Dendritic cell treated with granulocyte-macrophage colony-stimulating factor and Interleukin-4, amounts not matched to agents 40 ng/mL and 50 ng/mL, for 4 days (primary cell): Measurements from ENCODE around the gene CCDC28A.

Experiments used
- H3K27ac Mint-ChIP-seq: one replicate; pipeline ENCODE4 v1.8.0; 2022; ENCODE audit warnings: mild to moderate bottlenecking, mixed read lengths
- H3K27me3 Mint-ChIP-seq: one replicate; pipeline ENCODE4 v1.8.0; 2022; ENCODE audit warnings: mild to moderate bottlenecking, mixed read lengths
- H3K36me3 Mint-ChIP-seq: one replicate; pipeline ENCODE4 v1.8.0; 2022; ENCODE audit warnings: low read depth, mixed read lengths
- H3K4me1 Mint-ChIP-seq: one replicate; pipeline ENCODE4 v1.8.0; 2022; ENCODE audit warnings: low read depth, mixed read lengths
- H3K4me3 Mint-ChIP-seq: one replicate; pipeline ENCODE4 v1.8.0; 2022; ENCODE audit warnings: mild to moderate bottlenecking, moderate library complexity, mixed read lengths
- H3K9me3 Mint-ChIP-seq: one replicate; pipeline ENCODE4 v1.8.0; 2022; ENCODE audit warnings: mixed read lengths
- intact Hi-C: fragments of 100-400 bp; cut with micrococcal nuclease; formaldehyde crosslinking; loops from one replicate; pipeline ENCODE4 v1.15.0; 2022

The CCDC28A gene

GRCh38 chr6:138832182-138832581, 58.6 kb downstream of the CCDC28A start:
- Mint-ChIP-seq H3K9me3 (peaks cover under 1% of the 10 kb centered on the region), H3K4me3 (no peak overlapping the region), H3K27me3 (no peaks in the 10 kb centered on the region), H3K4me1 (no peaks in the 10 kb centered on the region), H3K36me3 (no peaks in the 10 kb centered on the region), H3K27ac (no peak overlapping the region)
- intact Hi-C loops: no loop called here

- H3K36me3 Mint-ChIP-seq: no peaks in the 10 kb centered on the region
- H3K27ac Mint-ChIP-seq: no peak overlapping the region
- no peak overlapping the region for H3K4me3 Mint-ChIP-seq
- no peaks in the 10 kb centered on the region for H3K27me3 Mint-ChIP-seq
- no peaks in the 10 kb centered on the region for H3K9me3 Mint-ChIP-seq
- intact Hi-C loops: no loop called here
- H3K4me1 Mint-ChIP-seq: no peaks in the 10 kb centered on the region
These were observed 60.4 kb downstream of the CCDC28A start for GRCh38 chr6:138833816-138834539.

- Mint-ChIP-seq H3K4me3 (no peak overlapping the region), H3K36me3 (no peaks in the 10 kb centered on the region), H3K27me3 (no peaks in the 10 kb centered on the region), H3K9me3 (no peaks in the 10 kb centered on the region), H3K27ac (no peak overlapping the region), H3K4me1 (no peaks in the 10 kb centered on the region)
- intact Hi-C loops: no loop called here
These were observed 63.7 kb downstream of the CCDC28A start for GRCh38 chr6:138837246-138837645.
